ENCODE data around the gene DNASE1. TPM values are rescaled to one million over a fixed set of nuclear protein-coding genes. Genes with fewer than 3 reads are reported as not detected.

The DNASE1 gene
- total and polyA plus RNA-seq, 9 of the 15 experiments (the other 6 are each of a cell fraction or from before 2014, with no cell fraction given): 0.53 to 10.1 (median 5.9) TPM

GRCh38 chr16:3642397-3643094, 11.9 kb upstream of the DNASE1 start (continued):
- TF ChIP-seq KDM4B (IDR thresholded peaks at IDR 0.05; ENCODE audit: borderline replicate concordance in 2 of 2, low read depth in 1 of 2) (no peak), NRF1 (conservative IDR thresholded peaks at IDR 0.05 in 1 of 2, IDR thresholded peaks at IDR 0.05 in 1 of 2) (peak; percentile 30 to 54; a peak in 3 of 4 replicates), POLR2G (IDR thresholded peaks at IDR 0.05; ENCODE audit: low read depth, low read length) (peak; percentile 47; the same call in 1 of the 2 replicates), KLF1 (tag; IDR thresholded peaks at IDR 0.05) (no peak), MAFK (IDR thresholded peaks at IDR 0.05; ENCODE audit: low read length) (no peak), CBX2 (IDR thresholded peaks at IDR 0.05; ENCODE audit: insufficient read depth, low read length, poor library complexity, severe bottlenecking) (no peak), ZNF436 (CRISPR knock-in tag; IDR thresholded peaks at IDR 0.05) (no peak), ZNF780A (CRISPR knock-in tag; IDR thresholded peaks at IDR 0.05) (no peak), MCM3 (IDR thresholded peaks at IDR 0.05) (no peak), ZKSCAN8 (CRISPR knock-in tag; IDR thresholded peaks at IDR 0.05) (no peak), TCF3 (CRISPR knock-in tag; IDR thresholded peaks at IDR 0.05) (peak; percentile 26; the same call in 1 of the 2 replicates), BDP1 (IDR thresholded peaks at IDR 0.05; ENCODE audit: insufficient read depth, insufficient read length) (no peak), SLC30A9 (CRISPR knock-in tag; IDR thresholded peaks at IDR 0.05) (no peak), SAP30 (IDR thresholded peaks at IDR 0.05; ENCODE audit: borderline replicate concordance, insufficient read depth, low read depth, low read length, poor library complexity, severe bottlenecking) (no peak), GATAD2A (IDR thresholded peaks at IDR 0.05) (no peak)
- TF ChIP-seq, protein P1, sequence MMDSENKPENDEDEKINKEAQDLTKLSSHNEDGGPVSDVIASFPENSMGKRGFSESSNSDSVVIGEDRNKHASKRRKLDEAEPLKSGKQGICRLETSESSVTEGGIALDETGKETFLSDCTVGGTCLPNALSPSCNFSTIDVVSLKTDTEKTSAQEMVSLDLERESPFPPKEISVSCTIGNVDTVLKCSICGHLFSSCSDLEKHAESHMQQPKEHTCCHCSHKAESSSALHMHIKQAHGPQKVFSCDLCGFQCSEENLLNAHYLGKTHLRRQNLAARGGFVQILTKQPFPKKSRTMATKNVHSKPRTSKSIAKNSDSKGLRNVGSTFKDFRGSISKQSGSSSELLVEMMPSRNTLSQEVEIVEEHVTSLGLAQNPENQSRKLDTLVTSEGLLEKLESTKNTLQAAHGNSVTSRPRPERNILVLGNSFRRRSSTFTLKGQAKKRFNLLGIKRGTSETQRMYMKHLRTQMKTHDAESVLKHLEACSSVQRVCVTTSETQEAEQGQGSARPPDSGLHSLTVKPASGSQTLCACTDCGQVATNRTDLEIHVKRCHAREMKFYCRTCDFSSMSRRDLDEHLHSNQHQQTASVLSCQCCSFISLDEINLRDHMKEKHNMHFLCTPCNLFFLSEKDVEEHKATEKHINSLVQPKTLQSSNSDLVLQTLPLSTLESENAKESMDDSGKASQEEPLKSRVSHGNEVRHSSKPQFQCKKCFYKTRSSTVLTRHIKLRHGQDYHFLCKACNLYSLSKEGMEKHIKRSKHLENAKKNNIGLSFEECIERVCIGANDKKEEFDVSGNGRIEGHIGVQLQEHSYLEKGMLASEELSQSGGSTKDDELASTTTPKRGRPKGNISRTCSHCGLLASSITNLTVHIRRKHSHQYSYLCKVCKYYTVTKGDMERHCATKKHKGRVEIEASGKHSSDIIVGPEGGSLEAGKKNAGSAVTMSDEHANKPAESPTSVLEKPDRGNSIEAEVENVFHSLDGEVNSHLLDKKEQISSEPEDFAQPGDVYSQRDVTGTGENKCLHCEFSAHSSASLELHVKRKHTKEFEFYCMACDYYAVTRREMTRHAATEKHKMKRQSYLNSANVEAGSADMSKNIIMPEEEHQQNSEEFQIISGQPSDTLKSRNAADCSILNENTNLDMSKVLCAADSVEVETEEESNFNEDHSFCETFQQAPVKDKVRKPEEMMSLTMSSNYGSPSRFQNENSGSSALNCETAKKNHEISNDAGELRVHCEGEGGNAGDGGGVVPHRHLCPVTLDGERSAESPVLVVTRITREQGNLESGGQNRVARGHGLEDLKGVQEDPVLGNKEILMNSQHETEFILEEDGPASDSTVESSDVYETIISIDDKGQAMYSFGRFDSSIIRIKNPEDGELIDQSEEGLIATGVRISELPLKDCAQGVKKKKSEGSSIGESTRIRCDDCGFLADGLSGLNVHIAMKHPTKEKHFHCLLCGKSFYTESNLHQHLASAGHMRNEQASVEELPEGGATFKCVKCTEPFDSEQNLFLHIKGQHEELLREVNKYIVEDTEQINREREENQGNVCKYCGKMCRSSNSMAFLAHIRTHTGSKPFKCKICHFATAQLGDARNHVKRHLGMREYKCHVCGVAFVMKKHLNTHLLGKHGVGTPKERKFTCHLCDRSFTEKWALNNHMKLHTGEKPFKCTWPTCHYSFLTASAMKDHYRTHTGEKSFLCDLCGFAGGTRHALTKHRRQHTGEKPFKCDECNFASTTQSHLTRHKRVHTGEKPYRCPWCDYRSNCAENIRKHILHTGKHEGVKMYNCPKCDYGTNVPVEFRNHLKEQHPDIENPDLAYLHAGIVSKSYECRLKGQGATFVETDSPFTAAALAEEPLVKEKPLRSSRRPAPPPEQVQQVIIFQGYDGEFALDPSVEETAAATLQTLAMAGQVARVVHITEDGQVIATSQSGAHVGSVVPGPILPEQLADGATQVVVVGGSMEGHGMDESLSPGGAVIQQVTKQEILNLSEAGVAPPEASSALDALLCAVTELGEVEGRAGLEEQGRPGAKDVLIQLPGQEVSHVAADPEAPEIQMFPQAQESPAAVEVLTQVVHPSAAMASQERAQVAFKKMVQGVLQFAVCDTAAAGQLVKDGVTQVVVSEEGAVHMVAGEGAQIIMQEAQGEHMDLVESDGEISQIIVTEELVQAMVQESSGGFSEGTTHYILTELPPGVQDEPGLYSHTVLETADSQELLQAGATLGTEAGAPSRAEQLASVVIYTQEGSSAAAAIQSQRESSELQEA (IDR thresholded peaks at IDR 0.05; ENCODE audit: low read depth): no peak
- TF ChIP-seq, protein P2, sequence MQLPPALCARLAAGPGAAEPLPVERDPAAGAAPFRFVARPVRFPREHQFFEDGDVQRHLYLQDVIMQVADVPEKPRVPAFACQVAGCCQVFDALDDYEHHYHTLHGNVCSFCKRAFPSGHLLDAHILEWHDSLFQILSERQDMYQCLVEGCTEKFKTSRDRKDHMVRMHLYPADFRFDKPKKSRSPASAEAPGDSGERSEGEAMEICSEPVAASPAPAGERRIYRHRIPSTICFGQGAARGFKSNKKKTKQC (CRISPR knock-in tag; IDR thresholded peaks at IDR 0.05): no peak
